ENCODE data around the gene VEGFB. TPM values are rescaled to one million over a fixed set of nuclear protein-coding genes. Genes with fewer than 3 reads are reported as not detected.

Gene VEGFB
- total and polyA plus RNA-seq, 7 experiments from 2014 or later: 12.9 to 99.5 (median 58.7) TPM

- no peaks in the 10 kb centered on the region for H3K27me3 ChIP-seq (ENCODE audit: control insufficient read depth in 2 of 2, insufficient read depth in 2 of 2, low read length in 2 of 2)
- H3K27ac Mint-ChIP-seq: peak overlapping the region in 7 of 9 donors; percentile 41 to 99 (median 53)
- H3K9me3 Mint-ChIP-seq: no peaks in the 10 kb centered on the region
- H3K9me3 ChIP-seq (ENCODE audit: control insufficient read depth in 2 of 3, low read length in 3 of 3): no peaks in the 10 kb centered on the region
- no peak overlapping the region for H3K4me3 ChIP-seq (ENCODE audit: low read length)
- intact Hi-C loops (cut with micrococcal nuclease): no loop called here
- no peak for DNase-seq
- peak overlapping the region in 2 of 10 donors; percentile 12 to 45 for H3K4me3 Mint-ChIP-seq
- CTCF ChIA-PET: interaction anchor here (0.7 to 1.3 kb wide), 2 partner anchors 13 to 20 kb away, joined by 3 read pairs; no protein-coding TSS in a partner anchor
- peaks cover 0 to 23% (median 6%) of the 10 kb centered on the region in 3 experiments for H3K36me3 ChIP-seq (ENCODE audit: control insufficient read depth in 2 of 3, insufficient read depth in 3 of 3, low read length in 3 of 3)
- ATAC-seq: no peak
- H3K27ac ChIP-seq (ENCODE audit: low read depth, low read length): no peak overlapping the region
- H3K36me3 Mint-ChIP-seq: peaks cover 0 to 8% (median 0%) of the 10 kb centered on the region in 5 donors
- peaks cover 19 to 45% (median 35%) of the 10 kb centered on the region in 7 donors for H3K4me1 Mint-ChIP-seq
- H3K4me1 ChIP-seq (ENCODE audit: control insufficient read depth in 2 of 2, insufficient read depth in 2 of 2, low read length in 2 of 2): peaks cover 22 to 33% of the 10 kb centered on the region in 2 donors
- no peaks in the 10 kb centered on the region for H3K27me3 Mint-ChIP-seq
- POLR2A ChIA-PET: interaction anchor here (0.6 to 6.3 kb wide), 3 partner anchors 14 to 31 kb away, joined by 3 to 58 read pairs (median 4); partner anchors contain the start of gene FERMT3
Measured at GRCh38 chr11:64237484-64237951, 3.1 kb downstream of the VEGFB start.

- Mint-ChIP-seq H3K27ac (peak overlapping the region; percentile 41 to 100 (median 69)), H3K27me3 (no peaks in the 10 kb centered on the region), H3K9me3 (no peaks in the 10 kb centered on the region), H3K4me1 (peaks cover 14 to 48% (median 34%) of the 10 kb centered on the region in 7 donors), H3K36me3 (peaks cover 0 to 8% (median 0%) of the 10 kb centered on the region in 5 donors), H3K4me3 (peak overlapping the region in 2 of 10 donors; percentile 12 to 25)
- no peak for DNase-seq
- H3K27me3 ChIP-seq (ENCODE audit: control insufficient read depth in 2 of 2, insufficient read depth in 2 of 2, low read length in 2 of 2): no peaks in the 10 kb centered on the region
- CTCF ChIA-PET: no interaction called here
- peak overlapping the region; percentile 42 for H3K27ac ChIP-seq (ENCODE audit: low read depth, low read length)
- intact Hi-C loops (cut with micrococcal nuclease): no loop called here
- H3K4me1 ChIP-seq (ENCODE audit: control insufficient read depth in 2 of 2, insufficient read depth in 2 of 2, low read length in 2 of 2): peaks cover 22 to 36% of the 10 kb centered on the region in 2 donors
- POLR2A ChIA-PET: interaction anchor here (1.2 to 6.3 kb wide), 5 partner anchors 9 to 67 kb away, joined by 3 to 58 read pairs (median 5); partner anchors contain the start of genes ESRRA, FERMT3, NUDT22 and PPP1R14B
- H3K9me3 ChIP-seq (ENCODE audit: control insufficient read depth in 2 of 3, low read length in 3 of 3): no peaks in the 10 kb centered on the region
- no peak for ATAC-seq
- no peak overlapping the region for H3K4me3 ChIP-seq (ENCODE audit: low read length)
- H3K36me3 ChIP-seq (ENCODE audit: control insufficient read depth in 2 of 3, insufficient read depth in 3 of 3, low read length in 3 of 3): peaks cover 0 to 23% (median 6%) of the 10 kb centered on the region in 3 experiments
Measured at GRCh38 chr11:64238076-64238475, 3.7 kb downstream of the VEGFB start.

GRCh38 chr11:64238999-64239398, 4.6 kb downstream of the VEGFB start:
- Histone ChIP-seq H3K4me1 (ENCODE audit: control insufficient read depth in 2 of 2, insufficient read depth in 2 of 2, low read length in 2 of 2) (peaks cover 25 to 29% of the 10 kb centered on the region in 2 donors), H3K27me3 (ENCODE audit: control insufficient read depth in 2 of 2, insufficient read depth in 2 of 2, low read length in 2 of 2) (no peaks in the 10 kb centered on the region), H3K27ac (ENCODE audit: low read depth, low read length) (peak overlapping the region; percentile 42), H3K36me3 (ENCODE audit: control insufficient read depth in 2 of 3, insufficient read depth in 3 of 3, low read length in 3 of 3) (peaks cover 0 to 30% (median 6%) of the 10 kb centered on the region in 3 experiments), H3K9me3 (ENCODE audit: control insufficient read depth in 2 of 3, low read length in 3 of 3) (no peaks in the 10 kb centered on the region), H3K4me3 (ENCODE audit: low read length) (no peak overlapping the region)
- ATAC-seq: no peak
- Mint-ChIP-seq H3K36me3 (peaks cover 0 to 8% (median 0%) of the 10 kb centered on the region in 5 donors), H3K9me3 (no peaks in the 10 kb centered on the region), H3K4me3 (peak overlapping the region in 2 of 10 donors; percentile 38 to 49), H3K4me1 (peaks cover 14 to 51% (median 32%) of the 10 kb centered on the region in 7 donors), H3K27ac (peak overlapping the region; percentile 52 to 100 (median 80)), H3K27me3 (no peaks in the 10 kb centered on the region)
- ChIA-PET CTCF (no interaction called here), POLR2A (interaction anchor here (0.9 to 6.3 kb wide), 7 partner anchors 8 to 1485 kb away, joined by 3 to 58 read pairs (median 4); partner anchors contain the start of genes DNAJC4, ESRRA, FERMT3 and NUDT22)
- intact Hi-C loops (cut with micrococcal nuclease): no loop called here
- no peak for DNase-seq

GRCh38 chr11:64239662-64240434, 5.5 kb downstream of the VEGFB start:
- Mint-ChIP-seq H3K4me3 (peak overlapping the region; percentile 80 to 95 (median 89)), H3K27me3 (no peaks in the 10 kb centered on the region), H3K27ac (peak overlapping the region; percentile 97 to 100 (median 99)), H3K4me1 (peaks cover 14 to 51% (median 32%) of the 10 kb centered on the region in 7 donors), H3K36me3 (peaks cover 0 to 8% (median 0%) of the 10 kb centered on the region in 5 donors), H3K9me3 (no peaks in the 10 kb centered on the region)
- Histone ChIP-seq H3K4me1 (ENCODE audit: control insufficient read depth in 2 of 2, insufficient read depth in 2 of 2, low read length in 2 of 2) (peaks cover 27 to 28% of the 10 kb centered on the region in 2 donors), H3K27ac (ENCODE audit: low read depth, low read length) (peak overlapping the region; percentile 99), H3K9me3 (ENCODE audit: control insufficient read depth in 2 of 3, low read length in 3 of 3) (no peaks in the 10 kb centered on the region), H3K4me3 (ENCODE audit: low read length) (peak overlapping the region; percentile 73), H3K36me3 (ENCODE audit: control insufficient read depth in 2 of 3, insufficient read depth in 3 of 3, low read length in 3 of 3) (peaks cover 0 to 30% (median 6%) of the 10 kb centered on the region in 3 experiments), H3K27me3 (ENCODE audit: control insufficient read depth in 2 of 2, insufficient read depth in 2 of 2, low read length in 2 of 2) (no peaks in the 10 kb centered on the region)
- CTCF ChIA-PET: interaction anchor here (1.6 kb wide), 1 partner anchor 33 kb away, joined by 5 read pairs; the partner anchor contains the start of gene FERMT3
- DNase-seq: no peak
- no peak for ATAC-seq
- intact Hi-C loops (cut with micrococcal nuclease): loop anchor here (2.0 to 5.0 kb wide), 6 partner anchors 31 to 507 kb away; partner anchors contain the start of genes BAD (in 1 of the 2), FERMT3 (in 1 of the 2), GPR137 (in 1 of the 2) and MACROD1 (in 1 of the 2)
- POLR2A ChIA-PET: interaction anchor here (0.6 to 6.3 kb wide), 11 partner anchors 9 to 1486 kb away, joined by 3 to 58 read pairs (median 4); partner anchors contain the start of genes BAD, DNAJC4, ESRRA and FERMT3

- DNase-seq (peak; percentile 97 to 99 (median 98)), ATAC-seq (peak; percentile 78)
- Histone ChIP-seq H3K4me1 (ENCODE audit: control insufficient read depth in 2 of 2, insufficient read depth in 2 of 2, low read length in 2 of 2) (peaks cover 24 to 28% of the 10 kb centered on the region in 2 donors), H3K27me3 (ENCODE audit: control insufficient read depth in 2 of 2, insufficient read depth in 2 of 2, low read length in 2 of 2) (no peaks in the 10 kb centered on the region), H3K36me3 (ENCODE audit: control insufficient read depth in 2 of 3, insufficient read depth in 3 of 3, low read length in 3 of 3) (peaks cover 0 to 30% (median 6%) of the 10 kb centered on the region in 3 experiments), H3K9me3 (ENCODE audit: control insufficient read depth in 2 of 3, low read length in 3 of 3) (no peaks in the 10 kb centered on the region), H3K27ac (ENCODE audit: low read depth, low read length) (peak within 1 kb of the TSS; percentile 99), H3K4me3 (ENCODE audit: low read length) (peak within 1 kb of the TSS; percentile 73)
- ChIA-PET CTCF (interaction anchor here (1.0 to 1.8 kb wide), 6 partner anchors 8 to 64 kb away, joined by 3 to 11 read pairs (median 6); partner anchors contain the start of genes FERMT3, NUDT22, PLCB3 and TRPT1), POLR2A (interaction anchor here (0.6 to 12.3 kb wide), 22 partner anchors 9 to 624 kb away, joined by 3 to 154 read pairs (median 4); partner anchors contain the start of genes DNAJC4, ESRRA, FERMT3 and NUDT22)
- Mint-ChIP-seq H3K4me1 (peaks cover 9 to 46% (median 31%) of the 10 kb centered on the region in 7 donors), H3K36me3 (peaks cover 0 to 6% (median 0%) of the 10 kb centered on the region in 5 donors), H3K4me3 (peak within 1 kb of the TSS; percentile 80 to 95 (median 89)), H3K27ac (peak within 1 kb of the TSS; percentile 97 to 100 (median 99)), H3K27me3 (no peaks in the 10 kb centered on the region), H3K9me3 (no peaks in the 10 kb centered on the region)
- intact Hi-C loops (cut with micrococcal nuclease): loop anchor here (1.0 to 5.0 kb wide), 17 partner anchors 10 to 507 kb away; partner anchors contain the start of genes DNAJC4 (in 2 of the 2), ESRRA (in 2 of the 2), FERMT3 (in 2 of the 2) and GPR137 (in 2 of the 2)
Measured at GRCh38 chr11:64240435-64241240, 6.3 kb downstream of the VEGFB start, which contains the start of gene FKBP2. Gene FKBP2 (plus strand): TSS chr11:64241095. CDS start chr11:64242388, 1,293 bp downstream.
